IMR-90 (cell line): ENCODE measurements around the gene VPS26B.

Source experiments
- BHLHE40 ChIP-seq: fragments of 150-350 bp; IDR thresholded peaks from 2 replicates; pipeline ENCODE4 v1.6.1; 2016; ENCODE audit warnings: mild to moderate bottlenecking, low read depth, low read length
- CEBPB ChIP-seq: IDR thresholded peaks from 2 replicates; pipeline ENCODE4 v1.6.1; 2012; ENCODE audit warnings: low read depth, low read length, improper control_type of control experiment
- CHD1 ChIP-seq: IDR thresholded peaks from 2 replicates; pipeline ENCODE4 v1.6.1; 2012; ENCODE audit warnings: low read depth, low read length, improper control_type of control experiment
- CTCF ChIP-seq: conservative IDR thresholded peaks from 2 replicates; pipeline ENCODE4 v1.5.1; 2012; ENCODE audit warnings: mild to moderate bottlenecking, low read depth, low read length, improper control_type of control experiment
- FOS ChIP-seq: fragments of 150-350 bp; IDR thresholded peaks from 2 replicates; pipeline ENCODE4 v1.6.1; 2016; ENCODE audit warnings: low read depth, low read length
- MAFK ChIP-seq: IDR thresholded peaks from 2 replicates; pipeline ENCODE4 v1.6.1; 2012; ENCODE audit warnings: low read depth, low read length, improper control_type of control experiment
- MAZ ChIP-seq: IDR thresholded peaks from 2 replicates; pipeline ENCODE4 v1.6.1; 2012; ENCODE audit warnings: low read depth, mild to moderate bottlenecking, low read length, improper control_type of control experiment, moderate library complexity, borderline replicate concordance
- POLR2A ChIP-seq: IDR thresholded peaks from 2 replicates; pipeline ENCODE4 v1.6.1; 2012; ENCODE audit warnings: mild to moderate bottlenecking, low read depth, low read length
- RAD21 ChIP-seq: IDR thresholded peaks from 2 replicates; pipeline ENCODE4 v1.6.1; 2012; ENCODE audit warnings: low read length, improper control_type of control experiment
- RCOR1 ChIP-seq: IDR thresholded peaks from 2 replicates; pipeline ENCODE4 v1.6.1; 2012; ENCODE audit warnings: mild to moderate bottlenecking, low read length, improper control_type of control experiment; ENCODE audit not compliant: insufficient replicate concordance
- RFX5 ChIP-seq: IDR thresholded peaks from 2 replicates; pipeline ENCODE4 v1.8.0; 2012; ENCODE audit warnings: low read depth, mild to moderate bottlenecking, low read length, moderate library complexity
- SMC3 ChIP-seq: fragments of 150-350 bp; IDR thresholded peaks from 2 replicates; pipeline ENCODE4 v1.6.1; 2016; ENCODE audit warnings: low read depth, mild to moderate bottlenecking, antibody characterized with exemption, low read length, moderate library complexity
- USF2 ChIP-seq: fragments of 150-350 bp; IDR thresholded peaks from 2 replicates; pipeline ENCODE4 v1.6.1; 2017; ENCODE audit warnings: mild to moderate bottlenecking, antibody characterized with exemption, low read length, low read depth

GRCh38 chr11:134260503-134260902 lies 36.0 kb downstream of the VPS26B start:
- no peak for TF ChIP-seq CTCF
- no peak for TF ChIP-seq MAFK
- no peak for TF ChIP-seq POLR2A
- TF ChIP-seq MAZ: no peak
- no peak for TF ChIP-seq FOS
- TF ChIP-seq BHLHE40: no peak
- TF ChIP-seq USF2: no peak
- no peak for TF ChIP-seq CEBPB
- no peak for TF ChIP-seq RFX5
- TF ChIP-seq RCOR1: no peak
- no peak for TF ChIP-seq CHD1
- no peak for TF ChIP-seq RAD21
- TF ChIP-seq SMC3: no peak
